OCI-LY1 (cell line): ENCODE data around the gene RNF8.

Source experiments
- CTCF ChIP-seq: fragments of 200-600 bp; sonication (generic), shearing (Covaris generic); IDR thresholded peaks from 2 replicates; pipeline ENCODE4 v1.5.1; 2017; ENCODE audit warnings: mild to moderate bottlenecking, antibody characterized with exemption, low read length, moderate library complexity, mixed read lengths
- EZH2 ChIP-seq: fragments of 200-600 bp; sonication (generic), shearing (Covaris generic); IDR thresholded peaks from 2 replicates; pipeline ENCODE4 v1.8.0; 2017; ENCODE audit warnings: borderline replicate concordance, mixed run types, mild to moderate bottlenecking, antibody characterized with exemption, low read length, moderate library complexity, mixed read lengths

- no peak for TF ChIP-seq EZH2
- TF ChIP-seq CTCF: no peak
Observed at GRCh38 chr6:37426058-37426944, 72.5 kb downstream of the RNF8 start.
